ENCODE data around the gene GALNS.

GRCh38 chr16:88834670-88835069 lies 22.1 kb downstream of the GALNS start:
- TF ChIP-seq, protein P1, sequence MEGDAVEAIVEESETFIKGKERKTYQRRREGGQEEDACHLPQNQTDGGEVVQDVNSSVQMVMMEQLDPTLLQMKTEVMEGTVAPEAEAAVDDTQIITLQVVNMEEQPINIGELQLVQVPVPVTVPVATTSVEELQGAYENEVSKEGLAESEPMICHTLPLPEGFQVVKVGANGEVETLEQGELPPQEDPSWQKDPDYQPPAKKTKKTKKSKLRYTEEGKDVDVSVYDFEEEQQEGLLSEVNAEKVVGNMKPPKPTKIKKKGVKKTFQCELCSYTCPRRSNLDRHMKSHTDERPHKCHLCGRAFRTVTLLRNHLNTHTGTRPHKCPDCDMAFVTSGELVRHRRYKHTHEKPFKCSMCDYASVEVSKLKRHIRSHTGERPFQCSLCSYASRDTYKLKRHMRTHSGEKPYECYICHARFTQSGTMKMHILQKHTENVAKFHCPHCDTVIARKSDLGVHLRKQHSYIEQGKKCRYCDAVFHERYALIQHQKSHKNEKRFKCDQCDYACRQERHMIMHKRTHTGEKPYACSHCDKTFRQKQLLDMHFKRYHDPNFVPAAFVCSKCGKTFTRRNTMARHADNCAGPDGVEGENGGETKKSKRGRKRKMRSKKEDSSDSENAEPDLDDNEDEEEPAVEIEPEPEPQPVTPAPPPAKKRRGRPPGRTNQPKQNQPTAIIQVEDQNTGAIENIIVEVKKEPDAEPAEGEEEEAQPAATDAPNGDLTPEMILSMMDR (IDR thresholded peaks at IDR 0.05) = no peak
- TF ChIP-seq POLR2AphosphoS5 (IDR thresholded peaks at IDR 0.05; ENCODE audit: insufficient read depth in 1 of 2, low read depth in 1 of 2) = no peak

All from vagina (tissue), 2 donors.